HG03469 (cell line): Measurements from ENCODE around the gene SLC4A1.
"Not testable (repeated sequence)": the region's sequence is repeated elsewhere in the genome, so short reads cannot be mapped to it uniquely, and the experiment has no call there.

Source experiments
- ATAC-seq: cut with Tn5 transposase; IDR thresholded peaks from one replicate; pipeline ENCODE4 v1.9.1; 2021; ENCODE audit warnings: mild to moderate bottlenecking, moderate library complexity, moderate number of reproducible peaks; ENCODE audit not compliant: unreplicated experiment

SLC4A1 gene

DNA sequence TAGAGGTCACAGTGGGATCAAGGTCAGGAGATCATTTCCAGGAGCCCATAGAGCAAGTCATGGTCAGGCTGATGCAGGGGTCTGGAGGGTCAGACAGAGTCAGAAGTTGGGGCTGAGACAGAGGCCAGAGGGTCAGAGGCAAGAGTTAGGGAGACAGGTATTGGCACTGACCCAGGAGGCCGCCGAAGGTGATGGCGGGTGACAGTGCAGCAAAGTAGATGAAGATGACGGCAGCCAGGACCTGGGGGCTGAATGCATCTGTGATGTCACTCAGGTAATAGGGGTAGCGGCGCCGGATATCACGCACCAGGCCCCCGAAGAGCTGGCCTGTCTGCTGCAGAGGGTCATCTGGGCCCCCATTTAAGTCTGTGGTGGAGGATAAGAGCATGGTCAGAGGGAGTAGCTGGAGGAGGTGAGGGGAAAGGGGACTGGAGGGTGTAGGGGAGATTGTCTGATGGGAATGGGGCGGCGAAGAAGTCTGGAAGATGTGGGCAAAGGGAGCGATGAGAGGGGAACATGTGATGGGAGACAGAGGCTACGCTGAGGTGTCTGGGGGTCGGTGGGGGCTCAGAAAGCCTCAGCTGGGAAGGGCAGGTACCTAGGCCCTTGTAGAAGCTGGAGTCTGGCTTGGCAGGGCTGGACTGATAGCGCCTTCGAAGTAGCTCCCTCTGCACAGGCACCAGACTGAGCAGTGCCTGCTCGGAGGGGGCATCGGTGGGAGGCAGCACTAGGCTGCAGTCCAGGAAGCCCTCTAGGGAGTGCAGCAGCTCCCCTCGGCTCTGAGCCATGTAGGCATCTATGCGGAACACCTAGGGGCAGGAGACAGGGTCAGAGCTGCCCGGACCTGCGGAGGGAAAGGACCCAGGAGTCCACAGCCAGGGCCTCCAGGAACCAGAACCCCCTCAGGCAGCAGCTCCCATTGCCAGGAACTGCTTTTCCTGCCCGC lies 9.8 kb downstream of the SLC4A1 start:
- no peak for ATAC-seq

DNA sequence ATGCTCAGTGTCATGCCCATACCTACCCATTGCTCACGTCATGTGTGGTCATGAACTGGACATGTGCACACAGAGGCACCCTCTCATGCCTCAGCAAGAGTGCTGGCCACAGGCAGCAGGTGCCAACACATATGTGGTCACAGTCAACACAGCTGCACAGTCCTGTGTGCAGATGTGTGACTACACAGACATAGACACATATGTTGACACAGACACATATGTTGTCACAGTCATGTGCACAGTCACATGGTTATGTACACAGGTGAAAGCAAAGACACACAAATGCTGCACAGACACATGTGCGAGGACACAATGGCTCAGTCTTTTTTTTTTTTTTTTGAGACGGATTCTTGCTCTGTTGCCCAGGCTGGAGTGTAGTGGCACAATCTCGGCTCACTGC lies 11.3 kb downstream of the SLC4A1 start:
- ATAC-seq = no peak

DNA sequence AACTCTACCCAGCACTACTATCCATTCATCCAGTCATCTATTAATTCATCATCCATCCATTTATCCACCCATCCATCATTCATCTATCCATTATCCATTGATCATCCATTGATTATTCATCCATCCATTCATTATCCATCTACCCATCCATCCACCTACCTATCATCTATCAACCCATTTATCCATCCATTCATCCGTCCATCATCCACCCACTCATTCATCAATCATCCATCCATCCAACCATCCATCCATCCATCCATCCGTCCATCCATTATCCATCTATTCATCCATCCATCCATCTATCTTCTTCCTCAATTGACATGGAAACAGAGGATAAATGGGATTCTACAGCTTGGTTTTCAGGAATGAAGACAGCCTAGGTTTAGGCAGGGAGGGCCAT lies 12.0 kb downstream of the SLC4A1 start:
- ATAC-seq = no peak

DNA sequence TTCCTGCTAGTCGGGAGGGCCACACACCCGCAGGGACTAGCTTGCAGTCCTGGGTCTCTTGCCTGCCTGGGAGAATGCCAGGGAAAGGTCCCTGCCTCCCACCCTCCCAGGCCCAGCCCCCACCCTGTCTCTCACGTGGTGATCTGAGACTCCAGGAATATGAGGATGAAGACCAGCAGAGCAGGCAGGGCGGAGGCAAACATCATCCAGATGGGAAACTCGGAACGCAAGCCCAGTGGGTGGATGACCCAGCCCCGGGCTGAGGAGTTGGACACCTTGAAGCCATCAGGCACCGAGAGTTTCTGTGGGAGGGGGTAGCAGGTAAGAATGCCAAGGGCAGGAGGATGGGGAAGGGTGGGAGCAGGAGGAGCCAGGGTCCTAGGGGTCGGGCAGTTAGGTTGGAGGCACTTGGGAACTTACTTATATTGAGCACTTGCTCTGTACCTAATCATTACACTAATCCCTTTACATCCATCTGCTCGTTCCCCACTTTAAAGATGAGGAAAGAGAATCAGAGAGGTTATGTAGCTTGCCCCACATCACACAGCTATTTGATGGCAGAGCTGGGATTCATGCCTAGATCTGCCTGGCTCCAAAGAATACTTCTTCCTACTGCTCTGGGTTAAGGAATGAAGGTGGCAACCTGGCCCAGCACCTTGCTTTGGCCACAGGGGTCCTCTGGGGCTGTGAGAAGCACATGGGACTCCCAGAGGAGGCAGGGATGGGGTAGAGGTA lies 13.4 kb downstream of the SLC4A1 start:
- ATAC-seq = no peak

DNA sequence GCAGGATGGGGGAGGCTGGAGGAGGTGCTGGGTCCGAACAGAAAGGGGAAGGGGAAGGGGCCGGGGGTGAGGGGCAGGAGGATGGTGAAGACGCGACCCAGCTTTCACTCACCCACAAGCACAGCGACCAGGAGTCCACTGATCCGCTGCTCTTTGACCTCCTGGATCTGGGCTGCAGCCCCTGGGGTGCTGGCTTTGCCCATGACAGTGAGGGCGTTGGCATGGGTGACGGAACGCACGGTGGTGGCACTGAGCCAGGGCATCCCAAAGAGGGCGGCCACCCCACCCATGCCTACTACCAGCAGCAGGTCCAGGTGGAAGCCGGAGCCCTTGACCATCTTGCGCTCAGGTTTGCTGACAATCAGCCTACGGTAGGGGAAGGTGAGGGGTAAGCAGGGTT lies 14.9 kb downstream of the SLC4A1 start:
- no peak for ATAC-seq

DNA sequence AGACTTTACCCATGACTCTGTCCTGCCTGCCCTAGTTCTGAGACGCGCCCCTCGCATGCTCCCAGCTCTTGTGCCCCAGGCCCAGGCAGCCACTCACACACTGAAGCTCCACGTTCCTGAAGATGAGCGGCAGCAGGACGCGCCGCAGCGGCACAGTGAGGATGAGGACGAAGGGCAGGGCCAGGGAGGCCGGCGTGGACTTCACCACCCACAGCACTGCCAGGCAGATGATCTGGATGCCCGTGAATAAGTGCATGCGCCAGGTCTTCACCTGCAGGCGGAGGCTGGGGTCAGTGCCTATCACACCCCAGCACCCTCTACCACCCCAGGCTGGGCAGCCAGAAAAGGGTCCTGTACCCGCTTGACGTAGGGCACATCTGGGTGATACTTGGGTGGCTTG lies 16.9 kb downstream of the SLC4A1 start:
- ATAC-seq = no peak

DNA sequence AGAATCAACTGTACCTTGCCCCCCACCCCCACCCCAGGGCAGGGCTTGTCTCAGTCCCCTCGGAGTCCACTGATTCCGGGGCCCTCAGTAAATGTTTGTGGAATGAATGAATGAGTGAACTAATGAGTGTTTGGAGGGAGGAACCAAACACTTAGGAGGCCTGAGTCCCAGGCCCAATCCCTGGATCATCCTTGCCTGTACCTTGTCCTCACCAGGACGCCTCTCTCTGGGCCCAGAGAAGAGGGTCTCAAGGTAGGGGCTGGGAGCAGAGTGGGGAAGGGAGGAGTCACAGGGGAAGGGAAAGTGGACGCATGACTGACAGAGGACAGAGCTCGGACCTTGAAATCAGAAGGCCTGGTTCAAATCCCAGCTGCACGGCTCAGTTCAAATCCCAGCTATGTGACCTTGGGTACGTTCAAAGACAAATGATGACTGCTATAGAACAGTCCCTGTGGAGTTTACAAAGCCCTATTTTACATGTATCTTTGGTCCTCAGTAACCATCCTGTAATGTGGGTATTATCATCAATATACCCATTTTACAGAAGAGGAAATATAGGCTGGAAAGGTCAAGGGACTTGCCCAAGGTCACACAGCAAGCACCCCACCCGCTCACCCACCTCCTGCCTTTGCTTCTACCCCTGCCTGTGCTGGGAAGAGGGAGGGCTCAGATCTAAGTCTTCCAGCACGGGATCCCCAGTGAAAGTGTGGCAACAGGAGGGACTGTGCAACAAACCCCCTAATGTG lies 18.3 kb downstream of the SLC4A1 start:
- no peak for ATAC-seq

DNA sequence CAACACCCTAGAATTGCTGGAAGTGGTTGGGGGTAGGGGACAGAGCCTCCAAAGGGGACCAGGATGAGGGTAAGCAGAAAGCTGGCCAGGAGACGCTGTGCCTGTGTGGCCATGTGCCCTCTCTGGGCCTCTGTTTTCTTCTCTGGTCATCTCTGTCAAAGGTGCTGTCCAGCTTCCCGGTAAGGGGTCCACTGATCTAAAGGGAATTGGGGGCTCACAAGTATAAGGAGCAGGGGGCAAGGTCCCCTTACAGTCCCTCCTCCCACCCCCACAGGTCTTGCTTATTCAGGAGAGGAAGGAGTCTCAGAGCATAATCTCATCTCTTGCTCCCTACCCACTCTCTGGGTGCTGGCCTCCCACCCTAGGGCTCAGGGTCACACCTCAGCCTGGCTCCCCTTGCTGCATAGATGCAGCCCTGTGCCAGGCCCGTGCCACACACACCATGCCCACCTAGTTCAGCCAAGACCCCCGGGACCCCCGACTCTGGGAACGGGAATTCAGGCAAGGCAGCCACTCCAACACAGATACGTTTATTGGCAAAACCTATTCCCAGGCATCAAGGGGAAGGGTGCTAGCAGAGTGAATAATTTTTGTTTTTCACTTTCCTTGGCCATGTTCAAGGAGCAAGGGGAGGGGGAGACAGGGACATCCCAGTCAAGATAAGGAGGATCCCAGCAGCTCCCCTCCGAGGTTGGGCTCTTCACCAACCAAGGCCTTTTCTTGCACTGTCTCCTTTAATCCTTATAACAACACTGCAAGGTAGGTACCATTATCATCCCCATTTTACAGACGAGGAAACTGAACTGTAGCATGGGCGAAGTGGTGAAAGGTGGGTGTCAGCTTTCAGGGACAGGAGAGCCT lies 19.8 kb downstream of the SLC4A1 start:
- ATAC-seq = no peak

DNA sequence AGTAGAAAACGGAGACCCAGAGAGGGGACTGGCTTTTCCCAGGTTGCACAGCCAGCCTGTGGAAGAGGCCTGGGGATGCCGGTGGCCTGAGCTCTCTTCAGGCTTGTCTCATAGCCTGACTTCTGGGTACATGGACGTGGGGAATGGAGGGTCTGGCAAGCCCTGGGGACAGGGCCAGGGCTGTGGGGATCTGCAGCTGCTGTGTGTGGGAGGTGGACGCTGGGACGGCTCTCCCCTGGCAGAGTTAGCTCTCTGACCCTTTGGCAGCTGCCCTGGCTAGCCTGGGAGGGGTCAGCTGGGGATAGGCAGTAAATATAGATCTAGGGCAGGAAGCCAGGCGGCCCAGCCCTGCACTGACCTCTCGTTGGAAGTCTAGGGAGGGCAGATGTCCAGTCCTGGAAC lies 20.5 kb downstream of the SLC4A1 start:
- no peak for ATAC-seq

DNA sequence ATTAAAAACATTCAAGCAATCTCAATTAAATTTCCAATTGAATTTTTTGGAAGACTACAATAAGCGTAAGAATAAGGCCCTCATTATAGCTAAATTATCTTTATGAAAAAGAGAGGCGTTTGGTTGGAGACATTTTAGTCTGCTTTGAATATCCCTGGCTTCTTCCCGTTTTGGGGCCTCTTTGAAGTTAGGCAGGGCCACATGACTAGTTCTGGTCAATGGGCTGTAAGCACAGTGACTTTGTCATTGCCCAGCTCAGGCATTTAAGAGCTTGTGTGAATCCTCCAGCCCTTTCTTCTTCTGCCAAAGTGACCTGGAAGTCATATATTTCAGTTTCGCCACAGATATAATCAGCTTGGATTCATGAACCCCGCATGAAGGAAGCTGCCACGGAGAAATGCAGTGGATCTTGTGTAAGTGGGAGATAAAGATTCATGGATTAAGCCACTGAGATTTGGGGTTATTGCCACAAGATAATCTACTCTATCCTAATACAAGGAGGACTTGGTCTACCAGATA lies 26.8 kb downstream of the SLC4A1 start:
- ATAC-seq = no peak

DNA sequence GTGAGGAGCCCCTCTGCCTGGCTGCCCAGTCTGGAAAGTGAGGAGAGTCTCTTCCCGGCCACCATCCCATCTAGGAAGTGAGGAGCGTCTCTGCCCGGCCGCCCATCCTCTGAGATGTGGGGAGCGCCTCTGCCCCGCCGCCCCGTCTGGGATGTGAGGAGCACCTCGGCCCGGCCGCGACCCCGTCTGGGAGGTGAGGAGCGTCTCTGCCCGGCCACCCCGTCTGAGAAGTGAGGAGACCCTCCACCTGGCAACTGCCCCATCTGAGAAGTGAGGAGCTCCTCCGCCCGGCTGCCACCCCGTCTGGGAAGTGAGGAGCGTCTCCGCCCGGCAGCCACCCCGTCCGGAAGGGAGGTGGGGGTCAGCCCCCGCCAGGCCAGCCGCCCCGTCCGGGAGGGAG lies 30.0 kb downstream of the SLC4A1 start:
- not testable (repeated sequence) for ATAC-seq

DNA sequence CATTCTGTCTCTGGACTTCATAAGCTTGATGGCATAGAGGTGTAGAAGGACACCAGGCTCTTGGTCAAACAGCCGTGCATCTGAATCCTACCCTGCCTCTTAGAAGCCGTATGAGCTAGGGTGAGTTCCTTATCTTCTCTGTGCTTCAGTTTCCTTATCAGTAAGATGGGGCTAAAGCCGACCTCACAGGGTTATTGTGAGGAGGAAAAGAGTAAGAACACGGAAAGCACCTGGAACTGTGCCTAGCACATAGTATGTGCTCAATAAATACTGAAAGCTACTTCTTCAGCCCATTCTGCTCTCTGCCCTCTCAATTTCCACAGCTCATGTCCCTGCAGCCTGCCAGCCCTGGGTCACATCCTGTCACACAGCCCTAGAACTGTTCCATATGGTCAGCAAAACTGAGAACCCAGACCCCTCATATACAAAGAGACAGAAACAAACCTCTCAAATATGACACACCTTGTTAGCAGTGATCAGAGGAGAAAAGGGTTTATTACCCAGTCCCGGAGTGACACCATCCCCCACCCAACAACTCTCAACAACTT lies 31.4 kb downstream of the SLC4A1 start:
- no peak for ATAC-seq

DNA sequence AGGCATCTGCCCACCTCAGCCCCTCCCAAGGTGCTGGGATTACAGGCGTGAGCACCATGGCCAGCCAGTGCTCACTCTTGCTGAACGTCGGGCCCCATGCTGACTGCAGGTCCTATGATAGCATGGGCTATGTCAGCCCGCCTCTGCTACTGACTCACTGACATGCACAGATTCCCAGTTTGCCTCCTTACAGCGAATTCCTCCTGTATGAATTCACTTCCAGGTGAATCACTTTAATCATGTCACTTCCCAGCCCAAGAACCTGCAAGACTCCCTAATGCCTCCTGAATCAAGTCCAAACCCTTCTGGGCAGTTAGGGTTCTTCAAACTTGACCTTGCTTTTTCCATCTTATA lies 32.4 kb downstream of the SLC4A1 start:
- no peak for ATAC-seq

DNA sequence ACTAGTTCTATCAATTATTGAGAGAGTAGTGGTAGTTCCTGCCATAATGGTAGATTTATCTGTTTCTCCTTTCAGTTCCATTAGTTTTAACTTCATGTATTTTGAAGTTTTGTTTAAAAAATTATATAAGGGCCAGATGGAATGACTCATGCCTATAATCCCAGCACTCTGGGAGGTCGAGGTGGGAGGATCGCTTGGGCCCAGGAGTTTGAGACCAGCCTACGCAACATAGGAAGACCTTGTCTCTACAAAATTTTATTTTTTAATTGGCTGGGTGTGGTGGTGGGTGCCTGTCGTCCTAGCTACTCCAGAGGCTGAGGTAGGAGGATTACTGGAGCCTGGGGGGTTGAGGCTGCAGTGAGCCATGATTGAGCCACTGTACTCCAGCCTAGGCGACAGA lies 34.4 kb downstream of the SLC4A1 start:
- ATAC-seq = no peak

DNA sequence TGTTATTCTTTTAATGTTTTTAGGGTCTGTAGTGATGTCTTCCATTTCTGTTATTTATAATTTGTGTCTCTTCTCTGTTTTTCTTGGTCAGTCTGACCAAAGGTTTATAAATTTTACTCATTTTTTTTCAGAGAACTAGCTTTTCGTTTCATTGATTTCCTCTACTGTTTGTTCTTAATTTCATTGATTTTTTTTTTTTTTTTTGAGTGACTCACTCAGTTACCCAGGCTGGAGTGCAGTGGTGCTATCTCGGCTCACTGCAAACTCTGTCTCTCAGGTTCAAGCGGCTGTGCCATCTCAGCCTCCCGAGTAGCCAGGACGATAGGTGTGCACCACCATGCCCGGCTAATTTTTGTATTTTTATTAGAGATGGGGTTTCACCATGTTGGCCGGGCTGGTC lies 35.9 kb downstream of the SLC4A1 start:
- ATAC-seq = no peak

DNA sequence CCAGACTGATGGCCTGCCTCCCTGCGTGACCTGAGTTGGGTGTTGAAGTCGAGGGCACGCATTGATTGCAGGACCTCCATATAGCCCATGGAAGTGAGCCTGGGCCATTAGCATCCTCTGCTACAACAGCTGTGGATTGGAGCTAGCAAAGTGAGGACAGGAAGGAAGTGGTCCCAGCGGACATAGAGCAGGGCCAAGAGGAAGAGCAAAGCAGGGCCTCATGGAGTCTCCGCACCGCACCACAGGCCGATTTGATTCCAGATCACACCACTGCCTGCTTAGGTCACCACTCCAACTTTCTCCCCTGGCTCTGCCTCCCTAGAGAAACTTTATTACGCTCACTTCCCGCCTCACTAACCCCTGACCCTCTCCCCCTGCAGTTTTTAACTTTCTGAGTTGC lies 37.8 kb downstream of the SLC4A1 start:
- ATAC-seq = no peak

DNA sequence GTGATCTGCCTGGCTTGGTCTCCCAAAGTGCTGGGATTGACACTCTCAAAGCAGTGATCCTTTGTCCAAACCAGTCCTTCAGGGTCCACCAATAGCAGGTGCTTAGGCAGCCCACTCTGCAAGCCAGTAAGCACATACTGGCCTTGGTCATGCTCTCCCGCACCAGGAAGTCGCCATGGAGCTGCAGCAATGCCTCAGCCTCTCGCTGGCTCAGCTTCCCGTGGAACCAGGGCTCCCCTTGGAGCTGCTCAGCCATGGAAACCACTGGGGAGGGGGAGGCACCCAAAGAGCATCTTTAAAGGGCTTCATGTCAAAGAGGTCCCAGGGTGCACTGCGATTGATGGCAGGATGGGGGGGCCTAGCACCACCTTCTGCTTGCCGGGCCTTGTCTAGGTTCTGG lies 38.8 kb downstream of the SLC4A1 start:
- no peak for ATAC-seq

DNA sequence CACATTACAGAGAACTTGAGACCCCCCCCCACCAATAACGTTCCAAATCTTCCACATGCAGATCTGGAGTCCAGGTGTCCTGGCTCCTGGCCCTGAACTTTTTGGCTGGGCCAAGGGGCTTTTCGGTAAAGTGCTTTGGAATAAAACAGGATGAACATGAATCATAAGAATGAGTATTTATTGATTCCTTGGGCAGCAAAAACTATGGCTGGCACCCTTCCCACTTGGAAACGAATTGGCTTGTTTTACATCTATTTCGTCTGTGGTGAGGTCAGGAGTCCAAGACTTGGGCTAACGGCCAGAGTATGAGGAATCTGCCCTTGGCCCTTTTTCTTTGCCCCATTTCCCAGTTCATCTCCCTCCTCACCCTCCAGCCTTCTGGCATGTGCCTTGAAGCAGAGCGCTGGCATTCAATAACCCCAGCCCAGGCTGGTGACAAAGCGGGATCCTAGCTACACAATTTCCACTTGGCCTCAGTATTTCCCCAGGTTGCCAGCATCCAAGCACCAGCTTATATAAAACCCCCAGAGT lies 44.3 kb downstream of the SLC4A1 start:
- ATAC-seq = no peak

DNA sequence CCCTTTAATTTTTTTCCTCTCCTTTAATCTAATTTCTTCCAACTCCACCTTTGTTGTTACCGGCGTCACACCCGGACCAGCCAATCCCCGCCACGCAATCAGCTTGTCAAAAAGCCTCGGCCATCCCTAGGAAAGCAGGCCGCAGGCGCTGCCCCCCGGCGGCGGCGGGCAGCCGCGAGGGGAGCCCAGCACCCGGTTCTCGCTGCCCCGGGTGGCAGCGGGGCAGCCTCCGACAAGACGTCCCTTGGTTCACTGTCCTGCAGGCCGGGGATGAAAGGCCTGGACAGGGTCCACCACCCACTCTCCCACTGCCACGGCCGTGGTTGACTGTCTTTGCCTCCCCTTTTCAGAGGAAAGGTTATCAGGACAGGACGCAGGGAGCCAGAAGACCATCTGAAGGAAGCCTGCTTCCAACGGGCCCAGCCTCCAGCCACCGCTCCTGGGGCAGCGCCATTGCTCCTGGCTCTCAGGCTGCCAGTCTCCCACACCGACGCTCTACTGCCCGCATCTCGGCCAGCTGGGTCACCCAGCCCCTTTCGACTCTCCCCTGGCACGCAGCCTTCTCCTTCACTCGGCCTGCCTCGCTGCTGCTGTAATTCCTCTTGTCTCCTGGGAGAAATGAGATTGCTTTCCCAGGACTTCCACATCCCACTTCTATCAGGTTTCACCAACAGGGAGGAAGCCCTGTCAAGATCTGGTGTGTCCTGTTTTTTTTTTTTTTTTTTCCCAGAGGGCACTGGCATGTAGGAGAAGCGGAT lies 45.6 kb downstream of the SLC4A1 start:
- ATAC-seq = no peak
